ENCODE data around the gene CENPS. TPM values are rescaled to one million over a fixed set of nuclear protein-coding genes. Genes with fewer than 3 reads are reported as not detected.
"Not testable (repeated sequence)": the region's sequence is repeated elsewhere in the genome, so short reads cannot be mapped to it uniquely, and the experiment has no call there.

The CENPS gene
- polyA plus RNA-seq (2013, experiment 1 of 2; ENCODE audit: insufficient read length), result 21.3 TPM
- 10.4 TPM for polyA plus RNA-seq (2013, experiment 2 of 2; ENCODE audit: insufficient read length)

GRCh38 chr1:10430216-10431069 is at the start of gene CENPS:
Gene CENPS, plus strand, starts transcription at chr1:10430433. Its CDS starts 85 bp downstream, at chr1:10430518.
- peak; percentile 89 for DNase-seq

GRCh38 chr1:10380594-10381275 is 49.5 kb upstream of the CENPS start:
- DNase-seq, result peak; percentile 94

- no peak for DNase-seq
Measured at GRCh38 chr1:10383630-10384029, 46.6 kb upstream of the CENPS start.

GRCh38 chr1:10384219-10384618 is 46.0 kb upstream of the CENPS start:
- DNase-seq, result no peak

GRCh38 chr1:10386761-10387676 is 43.2 kb upstream of the CENPS start:
- DNase-seq, result no peak

GRCh38 chr1:10387677-10388386 is 42.4 kb upstream of the CENPS start:
- DNase-seq, result peak; percentile 69

- DNase-seq, result no peak
Measured at GRCh38 chr1:10388387-10388715, 41.9 kb upstream of the CENPS start.

- DNase-seq, result no peak
Measured at GRCh38 chr1:10389271-10389973, 40.8 kb upstream of the CENPS start.

GRCh38 chr1:10396870-10397269 is 33.4 kb upstream of the CENPS start:
- no peak for DNase-seq

GRCh38 chr1:10398278-10398733 is 31.9 kb upstream of the CENPS start:
- DNase-seq, result no peak

- DNase-seq, result peak; percentile 98
Measured at GRCh38 chr1:10398734-10399443, 31.3 kb upstream of the CENPS start, which contains the start of gene PGD. Gene PGD, plus strand, starts transcription at chr1:10399064. Its CDS starts 54 bp downstream, at chr1:10399118.

GRCh38 chr1:10399444-10399941 is 30.7 kb upstream of the CENPS start:
- DNase-seq, result peak; percentile 41

- no peak for DNase-seq
Measured at GRCh38 chr1:10400013-10400412, 30.2 kb upstream of the CENPS start.

- peak; percentile 73 for DNase-seq
Measured at GRCh38 chr1:10401281-10401680, 29.0 kb upstream of the CENPS start.

- DNase-seq, result peak; percentile 21
Measured at GRCh38 chr1:10402729-10403274, 27.4 kb upstream of the CENPS start.

- no peak for DNase-seq
Measured at GRCh38 chr1:10407201-10407600, 23.0 kb upstream of the CENPS start.

GRCh38 chr1:10415211-10415930 is 14.9 kb upstream of the CENPS start:
- DNase-seq, result peak; percentile 75

GRCh38 chr1:10415967-10416366 is 14.3 kb upstream of the CENPS start:
- DNase-seq, result not testable (repeated sequence)

GRCh38 chr1:10418741-10419140 is 11.5 kb upstream of the CENPS start:
- DNase-seq, result not testable (repeated sequence)

Measured in fibroblast of skin of back (primary cell).